Skeletal muscle tissue (tissue), 4 donors: ENCODE measurements around the gene TUBB. TPM values are rescaled to one million over a fixed set of nuclear protein-coding genes. Genes with fewer than 3 reads are reported as not detected.

Source experiments
- H3K27ac ChIP-seq: one replicate; pipeline ENCODE4 v1.7.0; 2013; ENCODE audit warnings: mild to moderate bottlenecking, low read depth, low read length, inconsistent platforms
- H3K27me3 ChIP-seq, 3 donors: one replicate each; pipeline ENCODE4 v1.7.0; 2013; ENCODE audit warnings: low read length in 3 of 3; ENCODE audit not compliant: control insufficient read depth in 3 of 3, insufficient read depth in 3 of 3
- H3K36me3 ChIP-seq, 3 donors: one replicate each; pipeline ENCODE4 v1.7.0; 2013; ENCODE audit warnings: low read length in 3 of 3; ENCODE audit not compliant: control insufficient read depth in 3 of 3, insufficient read depth in 3 of 3
- H3K4me1 ChIP-seq, 3 donors: one replicate each; pipeline ENCODE4 v1.7.0; 2013; ENCODE audit warnings: low read length in 3 of 3, mild to moderate bottlenecking in 3 of 3; ENCODE audit not compliant: control insufficient read depth in 3 of 3, insufficient read depth in 3 of 3
- H3K4me3 ChIP-seq, 3 donors: one replicate each; pipeline ENCODE4 v1.7.0; 2013; ENCODE audit warnings: low read length in 3 of 3
- H3K9ac ChIP-seq, 3 donors: one replicate each; pipeline ENCODE4 v1.7.0; 2013; ENCODE audit warnings: low read length in 3 of 3, mild to moderate bottlenecking in 3 of 3, moderate library complexity in 2 of 3, low read depth in 1 of 3
- H3K9me3 ChIP-seq, 3 donors: one replicate each; pipeline ENCODE4 v1.7.0; 2013; ENCODE audit warnings: low read length in 3 of 3; ENCODE audit not compliant: control insufficient read depth in 3 of 3
- total RNA-seq: library from RNA; depleted of rRNA; stranded (reverse); fragments of >200 nt; gene quantifications from one replicate; pipeline ENCODE4 v1.2.3, GENCODE V29; 2014
- donor health status: Osteomylitis.

Gene TUBB
- total RNA-seq, 1 donor from 2014 or later = 317 TPM

DNA sequence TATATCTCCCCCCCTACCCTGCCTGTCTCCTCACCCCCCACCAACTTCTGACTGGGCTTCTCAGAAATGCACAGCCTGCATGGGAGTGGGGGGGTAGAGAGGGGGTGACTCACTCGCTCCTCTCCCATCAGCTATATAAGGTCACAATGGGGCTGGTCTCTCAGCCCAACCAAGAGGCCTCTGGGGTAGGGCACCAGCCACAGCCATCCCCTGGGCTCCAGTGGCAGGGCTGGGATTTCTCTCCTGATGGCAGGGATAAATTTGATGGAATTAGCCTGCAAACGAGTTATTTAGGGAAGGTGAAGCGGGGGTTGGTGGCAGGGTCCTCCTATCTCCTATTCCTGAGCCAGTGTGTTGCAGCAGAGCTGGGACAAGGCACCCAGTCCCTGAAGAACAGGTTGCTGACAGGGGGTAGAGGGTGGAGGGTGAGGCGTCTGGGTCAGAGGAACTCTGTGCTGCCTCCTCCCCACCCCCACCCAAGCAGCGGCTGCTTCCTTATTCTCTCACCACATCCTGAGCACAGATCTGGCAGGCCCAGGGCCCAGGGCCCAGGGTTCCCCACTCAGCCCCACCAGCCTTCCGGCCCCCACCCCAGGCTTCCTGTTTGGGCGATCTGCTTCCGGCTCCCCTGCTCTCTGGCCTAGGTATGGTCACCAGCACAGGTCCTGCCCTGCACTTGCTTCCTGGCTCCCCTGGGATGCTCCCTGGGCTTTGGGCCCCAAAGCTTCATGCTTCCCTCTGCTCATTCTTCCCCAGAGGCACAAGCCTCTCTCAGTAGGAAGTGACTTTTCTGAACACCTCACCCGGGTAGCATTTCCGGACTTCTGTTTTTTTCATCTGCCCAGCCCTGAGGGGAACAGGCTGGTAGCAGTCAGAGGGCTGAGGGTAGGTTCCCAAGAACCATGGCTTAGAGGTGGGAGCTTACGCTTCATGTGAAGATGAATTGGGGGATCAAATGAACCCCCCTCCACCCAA is 37.7 kb upstream of the TUBB start:
- H3K9me3 ChIP-seq = no peaks in the 10 kb centered on the region
- H3K9ac ChIP-seq = peak overlapping the region; percentile 63 to 74 (median 69)
- peak overlapping the region; percentile 62 to 79 (median 70) for H3K4me3 ChIP-seq
- peak overlapping the region; percentile 99 for H3K27ac ChIP-seq
- H3K27me3 ChIP-seq = no peaks in the 10 kb centered on the region
- peaks cover 0 to 7% (median 5%) of the 10 kb centered on the region in 3 donors for H3K36me3 ChIP-seq
- H3K4me1 ChIP-seq = peaks cover 35 to 63% (median 35%) of the 10 kb centered on the region in 3 donors

GRCh38 chr6:30683183-30683979 is 36.8 kb upstream of the TUBB start:
- Histone ChIP-seq H3K4me3 (peak overlapping the region; percentile 62 to 79 (median 70)), H3K9ac (peak overlapping the region; percentile 63 to 74 (median 69)), H3K9me3 (no peaks in the 10 kb centered on the region), H3K27ac (peak overlapping the region; percentile 99), H3K36me3 (peaks cover 0 to 5% (median 3%) of the 10 kb centered on the region in 3 donors), H3K4me1 (peaks cover 44 to 72% (median 44%) of the 10 kb centered on the region in 3 donors), H3K27me3 (no peaks in the 10 kb centered on the region)

GRCh38 chr6:30683980-30684338 is 36.2 kb upstream of the TUBB start:
- Histone ChIP-seq H3K27ac (peak overlapping the region; percentile 99), H3K27me3 (no peaks in the 10 kb centered on the region), H3K9ac (peak overlapping the region; percentile 44 to 72 (median 63)), H3K36me3 (peaks cover 0 to 5% (median 3%) of the 10 kb centered on the region in 3 donors), H3K4me3 (peak overlapping the region; percentile 62 to 79 (median 70)), H3K4me1 (peaks cover 50 to 75% (median 50%) of the 10 kb centered on the region in 3 donors), H3K9me3 (no peaks in the 10 kb centered on the region)

- no peaks in the 10 kb centered on the region for H3K9me3 ChIP-seq
- H3K9ac ChIP-seq = peak overlapping the region; percentile 81 to 94 (median 92)
- peak overlapping the region; percentile 89 to 92 (median 91) for H3K4me3 ChIP-seq
- peaks cover 0 to 5% (median 3%) of the 10 kb centered on the region in 3 donors for H3K36me3 ChIP-seq
- H3K27me3 ChIP-seq = no peaks in the 10 kb centered on the region
- peaks cover 53 to 77% (median 53%) of the 10 kb centered on the region in 3 donors for H3K4me1 ChIP-seq
- peak overlapping the region; percentile 99 for H3K27ac ChIP-seq
These were observed 35.6 kb upstream of the TUBB start for GRCh38 chr6:30684386-30685156.

DNA sequence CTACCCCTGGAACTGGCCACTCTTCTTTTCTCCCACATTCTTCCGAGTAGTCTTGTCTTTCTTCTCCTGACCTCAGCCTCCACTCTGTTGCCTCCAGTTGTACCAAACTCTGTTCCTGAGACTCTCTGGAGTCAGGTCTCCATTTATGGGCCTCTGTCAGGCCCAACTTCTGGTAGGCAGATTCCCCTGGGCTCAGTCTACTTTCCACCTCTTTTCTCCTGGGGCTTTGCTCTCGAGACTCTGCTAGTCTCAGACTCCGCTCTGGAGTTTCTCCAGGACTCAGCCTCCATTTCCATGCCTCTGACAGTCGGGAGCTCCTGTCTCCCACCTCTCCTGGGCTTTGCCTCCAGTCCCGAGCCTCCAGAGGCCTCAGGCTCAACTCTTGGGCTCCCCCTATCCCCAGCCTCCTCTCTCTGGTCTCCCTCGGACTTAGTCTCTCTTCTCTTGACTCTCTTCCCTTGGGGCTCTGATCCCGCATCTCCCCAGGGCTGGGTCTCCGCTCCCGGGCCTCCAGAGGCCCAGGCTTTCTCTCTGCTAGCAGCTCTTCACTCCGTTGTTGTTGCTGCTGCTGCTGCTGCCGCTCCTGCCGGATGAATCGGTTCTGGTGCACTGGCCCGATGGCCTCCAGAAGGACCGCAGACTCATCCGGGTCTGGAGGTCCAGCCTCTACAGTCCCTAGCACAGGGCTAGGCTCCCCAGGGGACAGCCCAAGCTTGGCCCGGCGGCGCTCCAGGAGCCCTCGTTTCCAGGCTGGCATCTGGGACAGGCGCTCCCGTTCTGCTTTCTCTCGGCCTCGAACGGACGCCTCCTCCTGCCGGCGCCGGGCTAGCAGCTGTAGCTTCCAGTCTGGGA is 34.8 kb upstream of the TUBB start:
- peaks cover 0 to 3% (median 0%) of the 10 kb centered on the region in 3 donors for H3K36me3 ChIP-seq
- H3K4me1 ChIP-seq = peaks cover 53 to 77% (median 54%) of the 10 kb centered on the region in 3 donors
- peak overlapping the region; percentile 99 for H3K27ac ChIP-seq
- H3K9me3 ChIP-seq = no peaks in the 10 kb centered on the region
- peak overlapping the region; percentile 81 to 94 (median 92) for H3K9ac ChIP-seq
- peak overlapping the region; percentile 89 to 92 (median 91) for H3K4me3 ChIP-seq
- no peaks in the 10 kb centered on the region for H3K27me3 ChIP-seq

GRCh38 chr6:30686009-30686907 is 33.9 kb upstream of the TUBB start, which contains the start of gene PPP1R18:
PPP1R18 (minus strand) TSS chr6:30686645; CDS start chr6:30686018, 627 bp downstream.
- Histone ChIP-seq H3K4me3 (peak within 1 kb of the TSS; percentile 89 to 92 (median 91)), H3K9ac (peak within 1 kb of the TSS; percentile 92 to 94 (median 94)), H3K27me3 (no peaks in the 10 kb centered on the region), H3K27ac (peak within 1 kb of the TSS; percentile 99), H3K36me3 (peaks cover 0 to 2% (median 0%) of the 10 kb centered on the region in 3 donors), H3K9me3 (no peaks in the 10 kb centered on the region), H3K4me1 (peaks cover 55 to 75% (median 58%) of the 10 kb centered on the region in 3 donors)

DNA sequence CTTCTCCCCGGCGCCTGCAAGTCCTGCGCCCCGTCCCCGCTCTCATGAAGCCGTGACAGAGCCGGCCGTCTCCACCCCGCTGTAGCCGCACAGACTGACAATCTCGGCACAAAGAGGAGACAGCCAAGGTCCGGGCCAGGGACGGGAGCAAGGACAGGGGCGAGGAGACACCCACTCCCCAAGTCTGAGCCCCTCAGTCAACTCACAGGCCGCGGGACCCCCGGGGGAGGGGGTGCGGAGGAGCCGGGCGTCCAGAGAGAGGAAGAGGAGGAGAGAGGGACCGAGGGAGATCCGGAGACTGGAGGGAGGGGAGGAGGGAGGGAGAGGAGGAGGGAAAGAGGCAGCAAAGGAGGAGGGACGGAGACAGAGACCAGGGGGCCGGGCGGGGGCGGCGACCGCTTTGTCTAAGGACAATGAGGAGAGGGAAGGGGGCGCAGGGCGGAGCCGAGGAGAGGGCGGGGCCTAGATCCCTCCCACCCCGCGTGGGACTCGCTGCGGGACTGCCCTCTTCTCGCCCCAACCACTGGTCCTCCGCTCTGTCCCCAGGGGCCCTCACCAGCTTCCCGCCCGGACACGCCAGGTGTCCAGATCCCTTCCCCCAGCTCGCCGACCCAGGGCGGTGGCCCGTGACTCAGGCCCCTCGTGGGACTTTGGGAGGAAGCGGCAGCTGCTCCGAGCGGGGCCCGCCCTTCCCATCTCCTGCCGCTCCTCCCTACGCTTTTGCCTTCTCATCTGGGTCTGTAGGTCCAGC is 33.1 kb upstream of the TUBB start:
- peaks cover 0 to 2% (median 0%) of the 10 kb centered on the region in 3 donors for H3K36me3 ChIP-seq
- no peaks in the 10 kb centered on the region for H3K27me3 ChIP-seq
- peak overlapping the region; percentile 92 to 94 (median 94) for H3K9ac ChIP-seq
- peak overlapping the region; percentile 80 to 92 (median 85) for H3K4me3 ChIP-seq
- H3K27ac ChIP-seq = peak overlapping the region; percentile 99
- H3K4me1 ChIP-seq = peaks cover 50 to 71% (median 62%) of the 10 kb centered on the region in 3 donors
- no peaks in the 10 kb centered on the region for H3K9me3 ChIP-seq
